SU-DHL-6 (cell line): ENCODE results near the gene UROS.

Experiments used
- EZH2phosphoT487 ChIP-seq: fragments of 200-600 bp; sonication (generic), shearing (Covaris generic); conservative IDR thresholded peaks from 2 replicates; pipeline ENCODE4 v1.6.1; 2018; ENCODE audit warnings: mild to moderate bottlenecking, antibody characterized with exemption, low read length, moderate library complexity, mixed read lengths
- TF ChIP-seq, protein P1 (sequence below): fragments of 200-600 bp; sonication (generic); IDR thresholded peaks from one replicate; pipeline ENCODE4 v1.5.1; 2017; ENCODE audit warnings: antibody characterized with exemption, mild to moderate bottlenecking, low read length, moderate library complexity; ENCODE audit not compliant: insufficient read depth, poor library complexity, severe bottlenecking

DNA sequence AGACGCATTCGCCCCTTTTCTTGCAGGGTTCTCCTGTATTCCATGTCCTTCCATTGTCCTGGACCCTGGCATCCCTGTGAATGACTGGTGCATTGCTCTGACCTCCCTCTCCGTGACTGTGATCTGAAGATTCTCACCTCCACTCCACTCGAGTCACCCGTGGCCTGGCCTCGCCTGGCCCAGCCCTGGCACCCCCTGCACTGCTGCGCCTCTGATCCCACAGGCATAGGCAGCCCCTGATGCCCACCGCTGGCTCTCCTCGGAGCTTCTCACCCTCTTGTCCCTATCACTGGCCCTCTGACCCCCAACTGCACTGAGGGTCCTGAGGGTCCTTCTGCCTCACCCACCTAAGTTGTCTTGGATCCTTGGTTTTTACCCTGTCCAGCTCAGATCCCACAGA, 45.3 kb downstream of the UROS start:
- TF ChIP-seq, protein P1, sequence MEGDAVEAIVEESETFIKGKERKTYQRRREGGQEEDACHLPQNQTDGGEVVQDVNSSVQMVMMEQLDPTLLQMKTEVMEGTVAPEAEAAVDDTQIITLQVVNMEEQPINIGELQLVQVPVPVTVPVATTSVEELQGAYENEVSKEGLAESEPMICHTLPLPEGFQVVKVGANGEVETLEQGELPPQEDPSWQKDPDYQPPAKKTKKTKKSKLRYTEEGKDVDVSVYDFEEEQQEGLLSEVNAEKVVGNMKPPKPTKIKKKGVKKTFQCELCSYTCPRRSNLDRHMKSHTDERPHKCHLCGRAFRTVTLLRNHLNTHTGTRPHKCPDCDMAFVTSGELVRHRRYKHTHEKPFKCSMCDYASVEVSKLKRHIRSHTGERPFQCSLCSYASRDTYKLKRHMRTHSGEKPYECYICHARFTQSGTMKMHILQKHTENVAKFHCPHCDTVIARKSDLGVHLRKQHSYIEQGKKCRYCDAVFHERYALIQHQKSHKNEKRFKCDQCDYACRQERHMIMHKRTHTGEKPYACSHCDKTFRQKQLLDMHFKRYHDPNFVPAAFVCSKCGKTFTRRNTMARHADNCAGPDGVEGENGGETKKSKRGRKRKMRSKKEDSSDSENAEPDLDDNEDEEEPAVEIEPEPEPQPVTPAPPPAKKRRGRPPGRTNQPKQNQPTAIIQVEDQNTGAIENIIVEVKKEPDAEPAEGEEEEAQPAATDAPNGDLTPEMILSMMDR, result no peak
- TF ChIP-seq EZH2phosphoT487, result no peak
